ENCODE results near the gene MRPL22. TPM values are rescaled to one million over a fixed set of nuclear protein-coding genes. Genes with fewer than 3 reads are reported as not detected.
"Not testable (repeated sequence)": the region's sequence is repeated elsewhere in the genome, so short reads cannot be mapped to it uniquely, and the experiment has no call there.

Gene MRPL22
- total RNA-seq, 4 donors from 2014 or later: 12.2 to 18.1 (median 14.3) TPM

DNA sequence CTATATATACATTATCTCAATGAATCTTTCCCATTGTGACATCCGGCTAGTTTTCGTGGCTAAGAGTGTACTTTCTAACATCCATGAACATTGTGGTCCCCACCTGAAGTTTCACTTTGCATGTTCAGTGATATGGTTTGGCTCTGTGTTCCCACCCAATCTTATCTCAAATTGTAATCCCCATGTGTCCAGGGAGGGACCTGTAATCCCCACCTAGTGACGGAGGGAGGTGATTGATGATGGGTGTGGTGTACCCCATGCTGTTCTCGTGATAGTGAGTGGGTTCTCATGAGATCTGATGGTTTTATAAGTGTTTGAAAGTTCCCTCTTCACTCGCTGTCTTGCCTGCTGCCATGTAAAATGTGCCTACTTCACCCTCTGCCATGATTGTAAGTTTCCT, 28.1 kb downstream of the MRPL22 start:
- Histone ChIP-seq H3K4me1 (peaks cover 0 to 10% (median 0%) of the 10 kb centered on the region in 4 donors), H3K27ac (no peak overlapping the region), H3K4me3 (no peak overlapping the region), H3K9me3 (no peaks in the 10 kb centered on the region), H3K36me3 (peaks cover 0 to 37% (median 2%) of the 10 kb centered on the region in 3 donors), H3K27me3 (no peaks in the 10 kb centered on the region)
- 90 to 92% methylated on average over 5 of the region's 5 CpGs for WGBS, 2 donors
- TF ChIP-seq, protein P1, sequence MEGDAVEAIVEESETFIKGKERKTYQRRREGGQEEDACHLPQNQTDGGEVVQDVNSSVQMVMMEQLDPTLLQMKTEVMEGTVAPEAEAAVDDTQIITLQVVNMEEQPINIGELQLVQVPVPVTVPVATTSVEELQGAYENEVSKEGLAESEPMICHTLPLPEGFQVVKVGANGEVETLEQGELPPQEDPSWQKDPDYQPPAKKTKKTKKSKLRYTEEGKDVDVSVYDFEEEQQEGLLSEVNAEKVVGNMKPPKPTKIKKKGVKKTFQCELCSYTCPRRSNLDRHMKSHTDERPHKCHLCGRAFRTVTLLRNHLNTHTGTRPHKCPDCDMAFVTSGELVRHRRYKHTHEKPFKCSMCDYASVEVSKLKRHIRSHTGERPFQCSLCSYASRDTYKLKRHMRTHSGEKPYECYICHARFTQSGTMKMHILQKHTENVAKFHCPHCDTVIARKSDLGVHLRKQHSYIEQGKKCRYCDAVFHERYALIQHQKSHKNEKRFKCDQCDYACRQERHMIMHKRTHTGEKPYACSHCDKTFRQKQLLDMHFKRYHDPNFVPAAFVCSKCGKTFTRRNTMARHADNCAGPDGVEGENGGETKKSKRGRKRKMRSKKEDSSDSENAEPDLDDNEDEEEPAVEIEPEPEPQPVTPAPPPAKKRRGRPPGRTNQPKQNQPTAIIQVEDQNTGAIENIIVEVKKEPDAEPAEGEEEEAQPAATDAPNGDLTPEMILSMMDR (IDR thresholded peaks at IDR 0.05): no peak
- TF ChIP-seq POLR2A (IDR thresholded peaks at IDR 0.05): no peak
- no peak for TF ChIP-seq EP300 (IDR thresholded peaks at IDR 0.05)
- DNase-seq (ENCODE audit: low spot score in 2 of 2): no peak

DNA sequence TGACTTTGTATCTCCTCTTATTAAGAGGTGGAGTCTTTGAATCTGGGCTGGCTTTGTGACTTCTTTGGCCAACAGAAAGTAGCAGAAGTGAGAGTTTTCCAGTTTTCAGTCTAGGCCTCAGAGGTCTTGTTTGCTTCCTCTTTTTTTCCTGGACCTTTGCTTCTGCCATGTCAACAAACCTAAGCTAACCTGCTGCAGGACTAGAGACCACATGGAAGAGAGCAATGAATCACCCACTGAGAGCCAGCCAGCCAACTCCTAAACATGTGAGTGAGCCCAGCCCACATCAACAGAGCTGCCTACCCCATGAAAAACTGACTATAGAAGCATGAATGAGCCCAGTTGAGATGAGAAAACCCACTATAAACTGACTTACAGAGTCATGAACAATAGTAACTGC, 29.9 kb downstream of the MRPL22 start:
- H3K4me3 ChIP-seq: no peak overlapping the region
- H3K27ac ChIP-seq: no peak overlapping the region
- peaks cover 0 to 45% (median 2%) of the 10 kb centered on the region in 3 donors for H3K36me3 ChIP-seq
- peaks cover 0 to under 1% (median 0%) of the 10 kb centered on the region in 4 donors for H3K9me3 ChIP-seq
- peaks cover 0 to 10% (median 0%) of the 10 kb centered on the region in 4 donors for H3K4me1 ChIP-seq
- H3K27me3 ChIP-seq: no peaks in the 10 kb centered on the region
- TF ChIP-seq, protein P1 (IDR thresholded peaks at IDR 0.05): no peak
- TF ChIP-seq POLR2A (IDR thresholded peaks at IDR 0.05): no peak
- no peak for TF ChIP-seq EP300 (IDR thresholded peaks at IDR 0.05)
- no peak for DNase-seq (ENCODE audit: low spot score in 2 of 2)

DNA sequence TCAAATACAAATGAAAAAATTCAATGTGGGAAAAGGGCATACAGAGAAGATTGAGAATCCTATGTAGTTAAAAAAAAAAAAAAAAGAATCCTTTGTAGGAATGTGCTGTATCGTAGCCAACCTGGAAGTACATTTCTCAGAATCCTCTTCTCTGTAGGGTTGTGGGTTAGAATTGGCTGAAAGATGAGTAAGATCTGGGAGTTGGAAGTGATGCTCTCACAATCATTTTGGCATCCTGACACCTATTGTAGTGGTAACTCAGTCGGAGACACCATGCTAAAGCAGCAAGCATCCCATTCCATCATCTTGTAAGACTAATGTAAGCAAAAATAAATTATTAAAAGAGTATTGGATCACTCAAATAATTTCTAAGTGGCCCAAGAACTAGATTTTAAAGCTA, 30.6 kb downstream of the MRPL22 start:
- peaks cover 0 to 45% (median 2%) of the 10 kb centered on the region in 3 donors for H3K36me3 ChIP-seq
- 74 to 76% methylated on average over 2 of the region's 2 CpGs for WGBS, 2 donors
- peaks cover 0 to 6% (median 0%) of the 10 kb centered on the region in 4 donors for H3K9me3 ChIP-seq
- peaks cover 0 to 10% (median 0%) of the 10 kb centered on the region in 4 donors for H3K4me1 ChIP-seq
- no peak overlapping the region for H3K4me3 ChIP-seq
- H3K27me3 ChIP-seq: no peaks in the 10 kb centered on the region
- H3K27ac ChIP-seq: no peak overlapping the region
- no peak for TF ChIP-seq EP300 (IDR thresholded peaks at IDR 0.05)
- TF ChIP-seq, protein P1 (IDR thresholded peaks at IDR 0.05): no peak
- no peak for TF ChIP-seq POLR2A (IDR thresholded peaks at IDR 0.05)
- no peak for DNase-seq (ENCODE audit: low spot score in 2 of 2)

DNA sequence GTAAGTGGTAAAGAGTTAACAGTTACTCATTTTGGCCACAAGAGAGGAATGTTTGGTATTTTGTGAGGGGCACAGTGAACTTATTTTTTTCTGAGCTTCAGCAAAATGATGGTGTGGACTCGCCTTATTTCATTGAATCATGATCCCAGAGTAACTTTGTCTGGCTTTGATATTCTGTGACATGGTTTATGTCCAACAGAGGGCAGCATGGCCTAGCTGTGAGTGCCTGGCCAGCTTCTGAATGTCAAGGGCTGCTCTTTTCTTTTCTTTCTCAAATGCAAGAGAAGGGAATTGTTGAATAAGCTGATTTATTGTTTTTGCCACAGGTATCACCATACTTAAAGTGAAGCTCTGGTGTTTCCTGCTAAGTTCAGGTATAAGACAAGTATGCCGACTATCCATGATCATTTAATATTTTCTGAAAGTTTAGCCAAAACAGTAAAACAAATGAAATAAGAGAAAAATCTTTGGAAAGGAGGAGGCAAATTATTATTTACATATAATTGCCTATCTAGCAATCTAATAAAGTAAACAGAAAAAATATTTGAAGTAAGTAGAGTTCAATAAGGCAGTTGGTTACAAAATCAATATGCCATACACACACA, 31.7 kb downstream of the MRPL22 start:
- peaks cover 0 to 6% (median 0%) of the 10 kb centered on the region in 4 donors for H3K9me3 ChIP-seq
- peaks cover 0 to 35% (median 0%) of the 10 kb centered on the region in 3 donors for H3K36me3 ChIP-seq
- 56 to 65% methylated on average over 2 of the region's 2 CpGs for WGBS, 2 donors
- H3K4me3 ChIP-seq: no peak overlapping the region
- DNase-seq (ENCODE audit: low spot score in 2 of 2): peak in 1 of 2 donors; percentile 13
- H3K27ac ChIP-seq: peak overlapping the region in 1 of 4 donors; percentile 45
- no peak for TF ChIP-seq EP300 (IDR thresholded peaks at IDR 0.05)
- TF ChIP-seq, protein P1 (IDR thresholded peaks at IDR 0.05): peak; percentile 8 to 55 (median 35)
- no peaks in the 10 kb centered on the region for H3K27me3 ChIP-seq
- H3K4me1 ChIP-seq: peaks cover 0 to 10% (median 0%) of the 10 kb centered on the region in 4 donors

DNA sequence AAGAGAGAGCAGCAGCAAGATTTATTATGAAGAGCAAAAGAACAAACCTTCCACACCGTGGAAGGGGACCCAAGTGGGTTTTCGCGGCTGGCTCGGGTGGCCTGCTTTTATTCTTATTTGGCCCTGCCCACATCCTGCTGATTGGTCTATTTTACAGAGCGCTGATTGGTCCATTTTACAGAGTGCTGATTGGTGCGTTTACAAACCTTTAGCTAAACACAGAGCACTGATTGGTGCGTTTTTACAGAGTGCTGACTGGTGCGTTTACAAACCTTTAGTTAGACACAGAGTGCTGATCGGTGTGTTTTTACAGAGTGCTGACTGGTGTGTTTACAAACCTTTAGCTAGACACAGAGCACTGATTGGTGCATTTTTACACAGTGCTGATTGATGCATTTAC, 35.2 kb downstream of the MRPL22 start:
- not testable (repeated sequence) for H3K4me1 ChIP-seq; H3K27me3 ChIP-seq; DNase-seq (ENCODE audit: low spot score in 2 of 2); H3K27ac ChIP-seq; H3K9me3 ChIP-seq; H3K4me3 ChIP-seq
- H3K36me3 ChIP-seq: peaks cover 0 to 17% (median 0%) of the 10 kb centered on the region in 3 donors
- WGBS, 2 donors: 96 to 97% methylated on average over 9 of the region's 9 CpGs

All from tibial nerve (tissue), 4 donors.